ENCODE results near the gene LHPP. TPM values are rescaled to one million over a fixed set of nuclear protein-coding genes. Genes with fewer than 3 reads are reported as not detected.

LHPP gene
- total and polyA plus RNA-seq, 2 experiments from 2014 or later: 27.4 to 40.2 TPM

DNA sequence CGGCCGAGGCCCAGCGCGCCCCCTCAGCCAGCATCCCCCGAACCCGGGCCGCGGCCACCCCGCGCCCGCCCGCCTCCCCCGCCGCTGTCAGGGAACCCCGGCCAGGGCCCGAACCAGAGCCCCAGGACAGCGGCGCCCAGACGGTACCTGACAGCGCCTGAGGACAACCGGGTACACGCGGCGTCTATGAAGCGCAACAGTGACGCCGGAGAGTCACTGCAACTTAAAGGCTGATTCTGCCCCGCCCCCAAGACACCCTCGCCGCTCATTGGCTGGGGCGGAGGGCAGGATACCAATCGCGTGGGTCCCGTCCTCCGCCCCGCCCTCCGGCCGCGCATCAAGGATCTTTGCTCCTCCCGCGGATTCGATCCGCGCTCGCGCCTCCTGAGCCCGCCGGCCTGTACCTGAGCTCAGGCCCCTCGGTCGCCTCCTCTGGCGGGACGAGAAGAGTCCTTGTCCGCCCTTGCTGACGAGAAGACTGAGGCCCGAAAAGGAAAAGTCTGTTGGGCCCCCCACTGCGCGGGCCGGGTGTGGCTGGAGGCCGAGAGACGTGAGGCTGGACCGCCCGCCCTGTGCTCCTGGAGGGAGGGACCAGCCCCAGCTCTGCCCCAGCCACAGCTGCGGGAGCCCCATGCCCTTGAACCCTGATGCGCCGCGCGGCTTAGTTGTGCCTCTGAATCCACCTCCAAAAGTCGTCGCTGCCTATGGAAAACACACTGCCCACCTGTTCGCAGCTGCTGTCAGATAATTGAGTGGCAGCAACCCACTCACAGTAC is 42.7 kb upstream of the LHPP start, which contains the start of gene OAT:
OAT (minus strand) TSS at position 198 of the 776 bp plus-strand sequence. CDS start 6,752 bp downstream, outside the sequence.
- peaks cover 21% of the 10 kb centered on the region for H4K20me1 ChIP-seq (replicated peaks; ENCODE audit: insufficient read depth)
- Mint-ChIP-seq H3K27me3 (ENCODE audit: insufficient read depth, low read depth, poor library complexity) (peaks cover 22% of the 10 kb centered on the region), H3K4me1 (peaks cover 38% of the 10 kb centered on the region), H3K4me3 (peak within 1 kb of the TSS; percentile 88), H3K36me3 (ENCODE audit: low read depth) (no peaks in the 10 kb centered on the region), H3K27ac (no peak within 1 kb of the TSS; the same call in 1 of the 2 replicates), H3K9me3 (no peaks in the 10 kb centered on the region)
- H3K4me2 ChIP-seq: peak within 1 kb of the TSS; percentile 83
- DNase-seq (ENCODE audit: low spot score) (peak; percentile 100), ATAC-seq (peak; percentile 90)
- no peaks in the 10 kb centered on the region; the same call in 1 of the 2 replicates for H3K36me3 ChIP-seq (ENCODE audit: insufficient read depth)
- peaks cover 49% of the 10 kb centered on the region for H3K4me1 ChIP-seq (ENCODE audit: insufficient read depth)
- 0 out of 2 replicates have a peak within 1 kb of the TSS, but pooled peaks have one; percentile 60 for H3K27ac ChIP-seq (ENCODE audit: low read depth)
- H3K27me3 ChIP-seq (ENCODE audit: insufficient read depth): 0 out of 2 replicates have a peak, but pooled peaks cover 4% of the 10 kb centered on the region
- H3F3A ChIP-seq (replicated peaks; ENCODE audit: low read depth): peaks cover 8% of the 10 kb centered on the region; the same call in 1 of the 2 replicates
- H3K79me2 ChIP-seq (replicated peaks; ENCODE audit: insufficient read depth): peaks cover 37% of the 10 kb centered on the region
- H3K4me3 ChIP-seq: peak within 1 kb of the TSS; percentile 78
- H2AFZ ChIP-seq: peak within 1 kb of the TSS; percentile 93
- TF ChIP-seq EZH2 (IDR thresholded peaks at IDR 0.05; ENCODE audit: low read depth, unreplicated experiment) (no peak), JUNB (IDR thresholded peaks at IDR 0.05; ENCODE audit: unreplicated experiment) (no peak), EZH2phosphoT487 (IDR thresholded peaks at IDR 0.05; ENCODE audit: unreplicated experiment) (no peak), CREB1 (CRISPR knock-in tag; IDR thresholded peaks at IDR 0.05; ENCODE audit: low read depth) (peak; percentile 84), POLR2AphosphoS5 (IDR thresholded peaks at IDR 0.05; ENCODE audit: low read depth) (peak; percentile 99)
- TF ChIP-seq, protein P1, sequence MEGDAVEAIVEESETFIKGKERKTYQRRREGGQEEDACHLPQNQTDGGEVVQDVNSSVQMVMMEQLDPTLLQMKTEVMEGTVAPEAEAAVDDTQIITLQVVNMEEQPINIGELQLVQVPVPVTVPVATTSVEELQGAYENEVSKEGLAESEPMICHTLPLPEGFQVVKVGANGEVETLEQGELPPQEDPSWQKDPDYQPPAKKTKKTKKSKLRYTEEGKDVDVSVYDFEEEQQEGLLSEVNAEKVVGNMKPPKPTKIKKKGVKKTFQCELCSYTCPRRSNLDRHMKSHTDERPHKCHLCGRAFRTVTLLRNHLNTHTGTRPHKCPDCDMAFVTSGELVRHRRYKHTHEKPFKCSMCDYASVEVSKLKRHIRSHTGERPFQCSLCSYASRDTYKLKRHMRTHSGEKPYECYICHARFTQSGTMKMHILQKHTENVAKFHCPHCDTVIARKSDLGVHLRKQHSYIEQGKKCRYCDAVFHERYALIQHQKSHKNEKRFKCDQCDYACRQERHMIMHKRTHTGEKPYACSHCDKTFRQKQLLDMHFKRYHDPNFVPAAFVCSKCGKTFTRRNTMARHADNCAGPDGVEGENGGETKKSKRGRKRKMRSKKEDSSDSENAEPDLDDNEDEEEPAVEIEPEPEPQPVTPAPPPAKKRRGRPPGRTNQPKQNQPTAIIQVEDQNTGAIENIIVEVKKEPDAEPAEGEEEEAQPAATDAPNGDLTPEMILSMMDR (conservative IDR thresholded peaks at IDR 0.05; ENCODE audit: low read depth in 2 of 2): peak; percentile 14 to 44; a peak in 2 of 4 replicates
- no peaks in the 10 kb centered on the region for H3K9me2 ChIP-seq (ENCODE audit: insufficient read depth)

DNA sequence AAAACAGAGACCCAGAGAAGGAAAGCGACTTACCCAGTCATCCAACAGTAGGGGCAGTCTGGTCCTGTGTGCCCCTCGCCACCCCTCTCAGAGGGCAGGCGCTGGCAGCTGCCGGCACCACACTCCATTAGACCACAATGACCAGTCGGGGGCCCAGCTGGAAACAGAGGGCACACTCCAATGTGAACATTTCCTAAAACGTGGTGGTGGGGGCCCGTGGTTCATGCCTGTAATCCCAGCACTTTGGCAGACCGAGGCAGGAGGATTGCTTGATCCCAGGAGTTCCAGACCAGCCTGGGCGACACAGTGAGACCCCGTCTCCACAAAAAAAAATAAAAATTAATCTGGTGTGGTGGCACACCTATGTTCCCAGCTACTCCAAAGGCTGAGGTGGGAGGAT is 42.0 kb upstream of the LHPP start:
- Histone ChIP-seq H3K27me3 (ENCODE audit: insufficient read depth) (0 out of 2 replicates have a peak, but pooled peaks cover 4% of the 10 kb centered on the region), H3K79me2 (replicated peaks; ENCODE audit: insufficient read depth) (peaks cover 30% of the 10 kb centered on the region), H3K4me1 (ENCODE audit: insufficient read depth) (peaks cover 56% of the 10 kb centered on the region), H2AFZ (peak overlapping the region; percentile 93; the same call in 1 of the 2 replicates), H3K27ac (ENCODE audit: low read depth) (0 out of 2 replicates have a peak overlapping the region, but pooled peaks have one; percentile 60), H3K4me2 (peak overlapping the region; percentile 83), H3F3A (replicated peaks; ENCODE audit: low read depth) (peaks cover 13% of the 10 kb centered on the region; the same call in 1 of the 2 replicates), H3K4me3 (peak overlapping the region; percentile 78), H4K20me1 (replicated peaks; ENCODE audit: insufficient read depth) (peaks cover 15% of the 10 kb centered on the region), H3K36me3 (ENCODE audit: insufficient read depth) (no peaks in the 10 kb centered on the region), H3K9me2 (ENCODE audit: insufficient read depth) (no peaks in the 10 kb centered on the region)
- no peak for ATAC-seq
- Mint-ChIP-seq H3K27me3 (ENCODE audit: insufficient read depth, low read depth, poor library complexity) (peaks cover 22% of the 10 kb centered on the region), H3K4me3 (peak overlapping the region; percentile 88), H3K27ac (no peak overlapping the region), H3K36me3 (ENCODE audit: low read depth) (no peaks in the 10 kb centered on the region), H3K4me1 (peaks cover 43% of the 10 kb centered on the region), H3K9me3 (no peaks in the 10 kb centered on the region)
- no peak for DNase-seq (ENCODE audit: low spot score)
- no peak for TF ChIP-seq JUNB (IDR thresholded peaks at IDR 0.05; ENCODE audit: unreplicated experiment)
- TF ChIP-seq, protein P1 (conservative IDR thresholded peaks at IDR 0.05; ENCODE audit: low read depth in 2 of 2): no peak
- TF ChIP-seq, protein P2, sequence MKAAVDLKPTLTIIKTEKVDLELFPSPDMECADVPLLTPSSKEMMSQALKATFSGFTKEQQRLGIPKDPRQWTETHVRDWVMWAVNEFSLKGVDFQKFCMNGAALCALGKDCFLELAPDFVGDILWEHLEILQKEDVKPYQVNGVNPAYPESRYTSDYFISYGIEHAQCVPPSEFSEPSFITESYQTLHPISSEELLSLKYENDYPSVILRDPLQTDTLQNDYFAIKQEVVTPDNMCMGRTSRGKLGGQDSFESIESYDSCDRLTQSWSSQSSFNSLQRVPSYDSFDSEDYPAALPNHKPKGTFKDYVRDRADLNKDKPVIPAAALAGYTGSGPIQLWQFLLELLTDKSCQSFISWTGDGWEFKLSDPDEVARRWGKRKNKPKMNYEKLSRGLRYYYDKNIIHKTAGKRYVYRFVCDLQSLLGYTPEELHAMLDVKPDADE (IDR thresholded peaks at IDR 0.05): no peak
- TF ChIP-seq NANOG (IDR thresholded peaks at IDR 0.05; ENCODE audit: borderline replicate concordance): no peak
- TF ChIP-seq, protein P3, sequence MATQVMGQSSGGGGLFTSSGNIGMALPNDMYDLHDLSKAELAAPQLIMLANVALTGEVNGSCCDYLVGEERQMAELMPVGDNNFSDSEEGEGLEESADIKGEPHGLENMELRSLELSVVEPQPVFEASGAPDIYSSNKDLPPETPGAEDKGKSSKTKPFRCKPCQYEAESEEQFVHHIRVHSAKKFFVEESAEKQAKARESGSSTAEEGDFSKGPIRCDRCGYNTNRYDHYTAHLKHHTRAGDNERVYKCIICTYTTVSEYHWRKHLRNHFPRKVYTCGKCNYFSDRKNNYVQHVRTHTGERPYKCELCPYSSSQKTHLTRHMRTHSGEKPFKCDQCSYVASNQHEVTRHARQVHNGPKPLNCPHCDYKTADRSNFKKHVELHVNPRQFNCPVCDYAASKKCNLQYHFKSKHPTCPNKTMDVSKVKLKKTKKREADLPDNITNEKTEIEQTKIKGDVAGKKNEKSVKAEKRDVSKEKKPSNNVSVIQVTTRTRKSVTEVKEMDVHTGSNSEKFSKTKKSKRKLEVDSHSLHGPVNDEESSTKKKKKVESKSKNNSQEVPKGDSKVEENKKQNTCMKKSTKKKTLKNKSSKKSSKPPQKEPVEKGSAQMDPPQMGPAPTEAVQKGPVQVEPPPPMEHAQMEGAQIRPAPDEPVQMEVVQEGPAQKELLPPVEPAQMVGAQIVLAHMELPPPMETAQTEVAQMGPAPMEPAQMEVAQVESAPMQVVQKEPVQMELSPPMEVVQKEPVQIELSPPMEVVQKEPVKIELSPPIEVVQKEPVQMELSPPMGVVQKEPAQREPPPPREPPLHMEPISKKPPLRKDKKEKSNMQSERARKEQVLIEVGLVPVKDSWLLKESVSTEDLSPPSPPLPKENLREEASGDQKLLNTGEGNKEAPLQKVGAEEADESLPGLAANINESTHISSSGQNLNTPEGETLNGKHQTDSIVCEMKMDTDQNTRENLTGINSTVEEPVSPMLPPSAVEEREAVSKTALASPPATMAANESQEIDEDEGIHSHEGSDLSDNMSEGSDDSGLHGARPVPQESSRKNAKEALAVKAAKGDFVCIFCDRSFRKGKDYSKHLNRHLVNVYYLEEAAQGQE (IDR thresholded peaks at IDR 0.05; ENCODE audit: unreplicated experiment): no peak
- TF ChIP-seq ZNF331 (CRISPR knock-in tag; IDR thresholded peaks at IDR 0.05; ENCODE audit: low read depth): no peak

Measured in GM23338 (cell line).